NCI-H128 (cell line): ENCODE data around the gene PTGER1.
"Not testable (repeated sequence)": the region's sequence is repeated elsewhere in the genome, so short reads cannot be mapped to it uniquely, and the experiment has no call there.

Source experiments
- DNase-seq: peaks from one replicate; lab custom pipeline; 2025; ENCODE audit not compliant: unreplicated experiment; lab: John Stamatoyannopoulos, UW

PTGER1 gene

GRCh38 chr19:14475251-14476073 lies at the start of gene PTGER1:
Gene PTGER1, minus strand, starts transcription at chr19:14475354. Its CDS starts 1,034 bp downstream, at chr19:14474320.
- DNase-seq, result no peak

- DNase-seq, result no peak
Measured at GRCh38 chr19:14520543-14520942, 45.4 kb upstream of the PTGER1 start.

GRCh38 chr19:14519860-14520407 lies 44.8 kb upstream of the PTGER1 start:
- DNase-seq, result no peak

- no peak for DNase-seq
Measured at GRCh38 chr19:14519245-14519859, 44.2 kb upstream of the PTGER1 start.

GRCh38 chr19:14517840-14518505 lies 42.8 kb upstream of the PTGER1 start, which contains the start of gene DNAJB1:
Gene DNAJB1, minus strand, starts transcription at chr19:14518397. Its CDS starts 48 bp downstream, at chr19:14518349.
- no peak for DNase-seq

- DNase-seq, result no peak
Measured at GRCh38 chr19:14517446-14517839, 42.3 kb upstream of the PTGER1 start.

- no peak for DNase-seq
Measured at GRCh38 chr19:14516746-14517438, 41.7 kb upstream of the PTGER1 start.

GRCh38 chr19:14516048-14516534 lies 40.9 kb upstream of the PTGER1 start:
- no peak for DNase-seq

GRCh38 chr19:14515501-14516047 lies 40.4 kb upstream of the PTGER1 start:
- no peak for DNase-seq

GRCh38 chr19:14514215-14514863 lies 39.2 kb upstream of the PTGER1 start:
- DNase-seq, result no peak

GRCh38 chr19:14512406-14512961 lies 37.3 kb upstream of the PTGER1 start:
- no peak for DNase-seq

GRCh38 chr19:14511229-14511593 lies 36.1 kb upstream of the PTGER1 start:
- no peak for DNase-seq

GRCh38 chr19:14510311-14511228 lies 35.4 kb upstream of the PTGER1 start:
- DNase-seq, result no peak

- no peak for DNase-seq
Measured at GRCh38 chr19:14507704-14508542, 32.8 kb upstream of the PTGER1 start.

GRCh38 chr19:14505488-14506239 lies 30.5 kb upstream of the PTGER1 start:
- DNase-seq, result no peak

- DNase-seq, result not testable (repeated sequence)
Measured at GRCh38 chr19:14504575-14504974, 29.4 kb upstream of the PTGER1 start.

GRCh38 chr19:14503285-14503684 lies 28.1 kb upstream of the PTGER1 start:
- no peak for DNase-seq
